ENCODE results near the gene ARPC1A. TPM values are rescaled to one million over a fixed set of nuclear protein-coding genes. Genes with fewer than 3 reads are reported as not detected.
"Not testable (repeated sequence)": the region's sequence is repeated elsewhere in the genome, so short reads cannot be mapped to it uniquely, and the experiment has no call there.

Gene ARPC1A
- 196 TPM for total RNA-seq (ENCODE audit: unreplicated experiment)
- long read RNA-seq, transcript ARPC1A-201 (10 exons, 1,565 nt), result major isoform, 286 of 315 reads
- long read RNA-seq, partial matches to known transcripts, result 15 of 315 reads
- long read RNA-seq, other reads (novel, unspliced or antisense), result 14 of 315 reads

GRCh38 chr7:99325592-99326407 is at the start of gene ARPC1A:
ARPC1A (plus strand) TSS chr7:99325898; CDS start chr7:99333354, 7,456 bp downstream.
- Mint-ChIP-seq H3K36me3 (ENCODE audit: low read depth, unreplicated experiment) (no peaks in the 10 kb centered on the region), H3K27me3 (ENCODE audit: unreplicated experiment) (peaks cover 2% of the 10 kb centered on the region), H3K27ac (ENCODE audit: unreplicated experiment) (peak within 1 kb of the TSS; percentile 19), H3K9me3 (ENCODE audit: unreplicated experiment) (no peaks in the 10 kb centered on the region), H3K4me3 (ENCODE audit: unreplicated experiment) (peak within 1 kb of the TSS; percentile 94), H3K4me1 (ENCODE audit: unreplicated experiment) (peaks cover 18% of the 10 kb centered on the region)
- no peak for TF ChIP-seq CTCF (IDR thresholded peaks at IDR 0.05; ENCODE audit: unreplicated experiment)
- peak; percentile 95 for DNase-seq (ENCODE audit: low spot score)

GRCh38 chr7:99278180-99278579 is 47.5 kb upstream of the ARPC1A start:
- DNase-seq (ENCODE audit: low spot score), result no peak
- Mint-ChIP-seq H3K4me3 (ENCODE audit: unreplicated experiment) (no peak overlapping the region), H3K36me3 (ENCODE audit: low read depth, unreplicated experiment) (peaks cover 4% of the 10 kb centered on the region), H3K4me1 (ENCODE audit: unreplicated experiment) (no peaks in the 10 kb centered on the region), H3K27me3 (ENCODE audit: unreplicated experiment) (peaks cover 9% of the 10 kb centered on the region), H3K27ac (ENCODE audit: unreplicated experiment) (no peak overlapping the region), H3K9me3 (ENCODE audit: unreplicated experiment) (no peaks in the 10 kb centered on the region)
- TF ChIP-seq CTCF (IDR thresholded peaks at IDR 0.05; ENCODE audit: unreplicated experiment), result no peak

GRCh38 chr7:99284165-99284564 is 41.5 kb upstream of the ARPC1A start:
- H3K4me3 Mint-ChIP-seq (ENCODE audit: unreplicated experiment); DNase-seq (ENCODE audit: low spot score); H3K27ac Mint-ChIP-seq (ENCODE audit: unreplicated experiment); H3K9me3 Mint-ChIP-seq (ENCODE audit: unreplicated experiment); H3K27me3 Mint-ChIP-seq (ENCODE audit: unreplicated experiment); H3K36me3 Mint-ChIP-seq (ENCODE audit: low read depth, unreplicated experiment); H3K4me1 Mint-ChIP-seq (ENCODE audit: unreplicated experiment): not testable (repeated sequence)

- TF ChIP-seq CTCF (IDR thresholded peaks at IDR 0.05; ENCODE audit: unreplicated experiment), result no peak
- Mint-ChIP-seq H3K27ac (ENCODE audit: unreplicated experiment) (no peak overlapping the region), H3K4me3 (ENCODE audit: unreplicated experiment) (no peak overlapping the region), H3K36me3 (ENCODE audit: low read depth, unreplicated experiment) (no peaks in the 10 kb centered on the region), H3K4me1 (ENCODE audit: unreplicated experiment) (no peaks in the 10 kb centered on the region), H3K27me3 (ENCODE audit: unreplicated experiment) (peaks cover 2% of the 10 kb centered on the region), H3K9me3 (ENCODE audit: unreplicated experiment) (no peaks in the 10 kb centered on the region)
- no peak for DNase-seq (ENCODE audit: low spot score)
Measured at GRCh38 chr7:99287779-99288534, 37.7 kb upstream of the ARPC1A start.

GRCh38 chr7:99289185-99289584 is 36.5 kb upstream of the ARPC1A start:
- DNase-seq (ENCODE audit: low spot score), result no peak
- no peak overlapping the region for H3K27ac Mint-ChIP-seq (ENCODE audit: unreplicated experiment)

GRCh38 chr7:99290148-99290547 is 35.5 kb upstream of the ARPC1A start:
- not testable (repeated sequence) for H3K9me3 Mint-ChIP-seq (ENCODE audit: unreplicated experiment); DNase-seq (ENCODE audit: low spot score); H3K27ac Mint-ChIP-seq (ENCODE audit: unreplicated experiment); H3K4me1 Mint-ChIP-seq (ENCODE audit: unreplicated experiment); H3K27me3 Mint-ChIP-seq (ENCODE audit: unreplicated experiment); H3K36me3 Mint-ChIP-seq (ENCODE audit: low read depth, unreplicated experiment); H3K4me3 Mint-ChIP-seq (ENCODE audit: unreplicated experiment)

More at GRCh38 chr7:99289185-99289584, 36.5 kb upstream of the ARPC1A start:
- no peak for TF ChIP-seq CTCF (IDR thresholded peaks at IDR 0.05; ENCODE audit: unreplicated experiment)
- Mint-ChIP-seq H3K4me1 (ENCODE audit: unreplicated experiment) (no peaks in the 10 kb centered on the region), H3K27me3 (ENCODE audit: unreplicated experiment) (no peaks in the 10 kb centered on the region), H3K36me3 (ENCODE audit: low read depth, unreplicated experiment) (no peaks in the 10 kb centered on the region), H3K4me3 (ENCODE audit: unreplicated experiment) (no peak overlapping the region), H3K9me3 (ENCODE audit: unreplicated experiment) (no peaks in the 10 kb centered on the region)
